IMR-90 (cell line): ENCODE measurements around the gene PACSIN2. TPM values are rescaled to one million over a fixed set of nuclear protein-coding genes. Genes with fewer than 3 reads are reported as not detected.

Source experiments
- ATAC-seq: fragments of 200-7000 bp; cut with Tn5 transposase; 2 replicates; pipeline ENCODE4 v1.9.1; 2020; ENCODE audit warnings: low read depth, mild to moderate bottlenecking, moderate library complexity
- BruUV-seq: library from RNA; stranded (reverse); fragments of 400-500 nt; replicated peaks from 2 replicates; lab custom pipeline; 2021; lab: Mats Ljungman, UMichigan
- CTCF ChIA-PET: fragments of 300-600 bp; formaldehyde crosslinking; extraction: SDS; loops from one replicate; lab custom pipeline; 2021; ENCODE audit warnings: antibody characterized with exemption; lab: Yijun Ruan, JAX
- POLR2A ChIA-PET: fragments of 300-600 bp; sonication (Branson Sonifier 250); formaldehyde crosslinking; loops from one replicate; lab custom pipeline; 2022; ENCODE audit warnings: antibody characterized with exemption; ENCODE audit not compliant: unreplicated experiment; lab: Charles Lee
- DNase-seq: peaks from one replicate; pipeline ENCODE4 v3.0.0; 2013
- H2AFZ ChIP-seq: replicated peaks from 2 replicates; pipeline ENCODE3; 2013; ENCODE audit warnings: low read length, mild to moderate bottlenecking; ENCODE audit not compliant: poor library complexity
- H2AK5ac ChIP-seq: 2 replicates; pipeline ENCODE4 v1.6.1; 2013; ENCODE audit warnings: low read depth, low read length, inconsistent platforms
- H2AK9ac ChIP-seq: replicated peaks from 2 replicates; pipeline ENCODE3; 2013; ENCODE audit warnings: mild to moderate bottlenecking, low read depth, low read length, moderate library complexity; ENCODE audit not compliant: poor library complexity
- H2BK120ac ChIP-seq: 2 replicates; pipeline ENCODE4 v1.6.1; 2013; ENCODE audit warnings: low read depth, low read length, inconsistent platforms
- H2BK15ac ChIP-seq: 3 replicates; pipeline ENCODE4 v1.6.1; 2013; ENCODE audit warnings: low read depth, low read length, inconsistent platforms
- H2BK20ac ChIP-seq: 2 replicates; pipeline ENCODE4 v1.6.1; 2013; ENCODE audit warnings: low read depth, mild to moderate bottlenecking, inconsistent platforms, low read length, moderate library complexity
- H2BK5ac ChIP-seq: 2 replicates; pipeline ENCODE4 v1.6.1; 2013; ENCODE audit warnings: mild to moderate bottlenecking, low read depth, low read length, inconsistent platforms; ENCODE audit not compliant: poor library complexity, severe bottlenecking
- H3K14ac ChIP-seq: replicated peaks from 2 replicates; pipeline ENCODE4 v1.6.1; 2013; ENCODE audit warnings: low read depth, low read length, inconsistent platforms
- H3K18ac ChIP-seq: 2 replicates; pipeline ENCODE4 v1.6.1; 2013; ENCODE audit warnings: low read depth, low read length, control low read depth
- H3K23ac ChIP-seq: 2 replicates; pipeline ENCODE4 v1.6.1; 2013; ENCODE audit warnings: low read depth, low read length, inconsistent platforms
- H3K27ac ChIP-seq: 2 replicates; pipeline ENCODE4 v1.5.1; 2013; ENCODE audit warnings: mild to moderate bottlenecking, control low read depth, low read length; ENCODE audit not compliant: insufficient read depth
- H3K27me3 ChIP-seq: 2 replicates; pipeline ENCODE4 v1.6.1; 2013; ENCODE audit warnings: low read length; ENCODE audit not compliant: control insufficient read depth, insufficient read depth
- H3K36me3 ChIP-seq: 2 replicates; pipeline ENCODE4 v1.6.1; 2013; ENCODE audit warnings: low read length, mixed read lengths; ENCODE audit not compliant: control insufficient read depth, insufficient read depth
- H3K4ac ChIP-seq: 2 replicates; pipeline ENCODE4 v1.6.1; 2013; ENCODE audit warnings: low read depth, low read length, inconsistent platforms
- H3K4me1 ChIP-seq: 2 replicates; pipeline ENCODE4 v1.6.1; 2013; ENCODE audit warnings: low read length, mixed read lengths; ENCODE audit not compliant: control insufficient read depth, insufficient read depth
- H3K4me2 ChIP-seq: 2 replicates; pipeline ENCODE4 v1.6.1; 2013; ENCODE audit warnings: low read depth, mild to moderate bottlenecking, control low read depth, low read length, moderate library complexity
- H3K4me3 ChIP-seq: 2 replicates; pipeline ENCODE4 v1.5.1; 2013; ENCODE audit warnings: low read depth, mild to moderate bottlenecking, control low read depth, low read length, moderate library complexity; ENCODE audit not compliant: insufficient read depth
- H3K56ac ChIP-seq: 2 replicates; pipeline ENCODE4 v1.6.1; 2013; ENCODE audit warnings: low read length, inconsistent platforms; ENCODE audit not compliant: insufficient read depth; ENCODE audit errors: extremely low read depth
- H3K79me1 ChIP-seq, 2 experiments: 2 replicates each; pipeline ENCODE4 v1.6.1; 2013; ENCODE audit warnings: low read length in 2 of 2, inconsistent platforms in 1 of 2, low read depth in 1 of 2
- H3K9ac ChIP-seq: 2 replicates; pipeline ENCODE4 v1.6.1; 2013; ENCODE audit warnings: low read depth, low read length, control low read depth
- H3K9me1 ChIP-seq: 2 replicates; pipeline ENCODE4 v1.6.1; 2013; ENCODE audit warnings: low read length, inconsistent platforms; ENCODE audit not compliant: insufficient read depth
- H3K9me3 ChIP-seq: 2 replicates; pipeline ENCODE4 v1.6.1; 2013; ENCODE audit warnings: low read length; ENCODE audit not compliant: control insufficient read depth, insufficient read depth
- H4K20me1 ChIP-seq: 2 replicates; pipeline ENCODE4 v1.6.1; 2013; ENCODE audit warnings: low read length, inconsistent platforms; ENCODE audit not compliant: insufficient read depth
- H4K5ac ChIP-seq: 2 replicates; pipeline ENCODE4 v1.6.1; 2013; ENCODE audit warnings: mild to moderate bottlenecking, low read depth, low read length, control low read depth
- H4K8ac ChIP-seq, 2 experiments: 2 replicates each; pipeline ENCODE4 v1.6.1; 2013; ENCODE audit warnings: low read depth in 2 of 2, low read length in 2 of 2, control low read depth in 1 of 2, inconsistent platforms in 1 of 2
- H4K91ac ChIP-seq: 2 replicates; pipeline ENCODE4 v1.6.1; 2013; ENCODE audit warnings: low read depth, low read length, inconsistent platforms; ENCODE audit not compliant: insufficient read depth
- BHLHE40 ChIP-seq: fragments of 150-350 bp; IDR thresholded peaks from 2 replicates; pipeline ENCODE4 v1.6.1; 2016; ENCODE audit warnings: mild to moderate bottlenecking, low read depth, low read length
- CEBPB ChIP-seq: IDR thresholded peaks from 2 replicates; pipeline ENCODE4 v1.6.1; 2012; ENCODE audit warnings: low read depth, low read length, improper control_type of control experiment
- CHD1 ChIP-seq: IDR thresholded peaks from 2 replicates; pipeline ENCODE4 v1.6.1; 2012; ENCODE audit warnings: low read depth, low read length, improper control_type of control experiment
- CTCF ChIP-seq: conservative IDR thresholded peaks from 2 replicates; pipeline ENCODE4 v1.5.1; 2012; ENCODE audit warnings: mild to moderate bottlenecking, low read depth, low read length, improper control_type of control experiment
- ELK1 ChIP-seq: fragments of 150-350 bp; IDR thresholded peaks from 2 replicates; pipeline ENCODE4 v1.6.1; 2016; ENCODE audit warnings: low read depth, mild to moderate bottlenecking, low read length, moderate library complexity, borderline replicate concordance
- FOS ChIP-seq: fragments of 150-350 bp; IDR thresholded peaks from 2 replicates; pipeline ENCODE4 v1.6.1; 2016; ENCODE audit warnings: low read depth, low read length
- MAFK ChIP-seq: IDR thresholded peaks from 2 replicates; pipeline ENCODE4 v1.6.1; 2012; ENCODE audit warnings: low read depth, low read length, improper control_type of control experiment
- MAZ ChIP-seq: IDR thresholded peaks from 2 replicates; pipeline ENCODE4 v1.6.1; 2012; ENCODE audit warnings: low read depth, mild to moderate bottlenecking, low read length, improper control_type of control experiment, moderate library complexity, borderline replicate concordance
- MXI1 ChIP-seq: IDR thresholded peaks from 2 replicates; pipeline ENCODE4 v1.6.1; 2012; ENCODE audit warnings: low read depth, mild to moderate bottlenecking, low read length, moderate library complexity, borderline replicate concordance
- NFE2L2 ChIP-seq: fragments of 150-350 bp; IDR thresholded peaks from 2 replicates; pipeline ENCODE4 v1.6.1; 2016; ENCODE audit warnings: low read depth, mild to moderate bottlenecking, low read length
- POLR2A ChIP-seq: IDR thresholded peaks from 2 replicates; pipeline ENCODE4 v1.6.1; 2012; ENCODE audit warnings: mild to moderate bottlenecking, low read depth, low read length
- RAD21 ChIP-seq: IDR thresholded peaks from 2 replicates; pipeline ENCODE4 v1.6.1; 2012; ENCODE audit warnings: low read length, improper control_type of control experiment
- RCOR1 ChIP-seq: IDR thresholded peaks from 2 replicates; pipeline ENCODE4 v1.6.1; 2012; ENCODE audit warnings: mild to moderate bottlenecking, low read length, improper control_type of control experiment; ENCODE audit not compliant: insufficient replicate concordance
- RFX5 ChIP-seq: IDR thresholded peaks from 2 replicates; pipeline ENCODE4 v1.8.0; 2012; ENCODE audit warnings: low read depth, mild to moderate bottlenecking, low read length, moderate library complexity
- SMC3 ChIP-seq: fragments of 150-350 bp; IDR thresholded peaks from 2 replicates; pipeline ENCODE4 v1.6.1; 2016; ENCODE audit warnings: low read depth, mild to moderate bottlenecking, antibody characterized with exemption, low read length, moderate library complexity
- USF2 ChIP-seq: fragments of 150-350 bp; IDR thresholded peaks from 2 replicates; pipeline ENCODE4 v1.6.1; 2017; ENCODE audit warnings: mild to moderate bottlenecking, antibody characterized with exemption, low read length, low read depth
- WGBS, 2 experiments: methylation state at CpG; one replicate each; pipeline versions ENCODE4 v1.1.5 to v1.1.7; 2013; ENCODE audit warnings: missing lambda C conversion rate in 2 of 2; ENCODE audit not compliant: insufficient read length in 1 of 2; ENCODE audit errors: extremely low coverage in 2 of 2; 5-methylcytosine and 5-hydroxymethylcytosine counted together
- dilution Hi-C: fragments of 300-500 bp; cut with HindIII; formaldehyde crosslinking; loops from one replicate; pipeline ENCODE4 v1.14.3; 2018; ENCODE audit warnings: low sequenced_read_pairs; ENCODE audit not compliant: unreplicated experiment
- in situ Hi-C: fragments of 300-500 bp; cut with MboI; formaldehyde crosslinking; loops from 3 replicates; pipeline ENCODE4 v1.14.3; 2019; ENCODE audit warnings: low sequenced_read_pairs, inconsistent platforms, mixed read lengths
- intact Hi-C: fragments of 100-400 bp; cut with micrococcal nuclease; formaldehyde crosslinking; loops from 2 replicates; pipeline ENCODE4 v1.10.0; 2022
- polyA plus RNA-seq, 3 experiments: library from polyadenylated mRNA; depleted of rRNA; stranded (reverse); fragments of >200 nt; gene quantifications; 2 replicates each; pipeline ENCODE4 v1.2.3, GENCODE V29; 2012; ENCODE audit warnings: low replicate concordance in 1 of 3
- total RNA-seq: library from RNA; depleted of rRNA; stranded (reverse); fragments of >200 nt; gene quantifications from 2 replicates; pipeline ENCODE4 v1.2.3, GENCODE V29; 2012

The PACSIN2 gene
- total and polyA plus RNA-seq, 2 of the 4 experiments (the other 2 are of a cell fraction) = 85.0 to 118 TPM

- H3K4ac ChIP-seq = no peak overlapping the region
- no peaks in the 10 kb centered on the region for H3K27me3 ChIP-seq
- no peak overlapping the region for H3K27ac ChIP-seq
- ChIA-PET POLR2A (no interaction called here), CTCF (no interaction called here)
- H3K18ac ChIP-seq = no peak overlapping the region
- DNase-seq = peak; percentile 39
- H2BK15ac ChIP-seq = no peak overlapping the region
- no peak overlapping the region for H2BK120ac ChIP-seq
- intact Hi-C loops (no loop called here), in situ Hi-C loops (no loop called here), dilution Hi-C loops (no loop called here)
- H3K4me3 ChIP-seq = no peak overlapping the region
- H2AK5ac ChIP-seq = no peak overlapping the region
- no peak overlapping the region for H4K8ac ChIP-seq
- peak overlapping the region; percentile 10; the same call in 1 of the 2 replicates for H3K4me2 ChIP-seq
- no peak overlapping the region for H3K9ac ChIP-seq
- peaks cover 31% of the 10 kb centered on the region for H3K9me1 ChIP-seq
- no peaks in the 10 kb centered on the region for H3K9me3 ChIP-seq
- no peak overlapping the region for H3K23ac ChIP-seq
- no peak overlapping the region for H4K5ac ChIP-seq
- no peak overlapping the region for H2AK9ac ChIP-seq
- TF ChIP-seq BHLHE40 (no peak), MAZ (no peak), MAFK (no peak), POLR2A (no peak), RAD21 (no peak), CEBPB (no peak), FOS (no peak), ELK1 (no peak), RFX5 (no peak), SMC3 (no peak), NFE2L2 (no peak), RCOR1 (no peak), MXI1 (no peak), CTCF (no peak), USF2 (no peak), CHD1 (no peak)
- BruUV-seq = no TSS peak
- no peak overlapping the region for H4K91ac ChIP-seq
- peak; percentile 40; the same call in 1 of the 2 replicates for ATAC-seq
- H2BK20ac ChIP-seq = no peak overlapping the region
- H2BK5ac ChIP-seq = peak overlapping the region; percentile 27
- no peak overlapping the region for H2AFZ ChIP-seq
- H3K36me3 ChIP-seq = peaks cover 34% of the 10 kb centered on the region
- H3K79me1 ChIP-seq = peaks cover 56 to 87% of the 10 kb centered on the region in 2 experiments
- H3K4me1 ChIP-seq = peaks cover 19% of the 10 kb centered on the region
- H4K20me1 ChIP-seq = peaks cover 53% of the 10 kb centered on the region
- H3K14ac ChIP-seq = 0 out of 2 replicates have a peak overlapping the region, but pooled peaks have one; percentile 3
- WGBS, 2 experiments = 100% methylated on average over 1 of the region's 4 CpGs; no CpG with 5 or more reads in 1 of the 2 experiments
- H3K56ac ChIP-seq = no peak overlapping the region
Observed at GRCh38 chr22:42844756-42845155, 170.2 kb downstream of the PACSIN2 start.
